Neural progenitor cell (in vitro differentiated cells): ENCODE measurements around the gene ATP5MK. TPM values are rescaled to one million over a fixed set of nuclear protein-coding genes. Genes with fewer than 3 reads are reported as not detected.

ENCODE experiments used
- DNase-seq: peaks from one replicate; pipeline ENCODE4 v3.0.0-alpha.2; 2016; ENCODE audit warnings: low spot score
- H2AFZ ChIP-seq: fragments of 200-600 bp; sonication (generic); replicated peaks from 2 replicates; pipeline ENCODE4 v1.6.1; 2016; ENCODE audit warnings: antibody characterized with exemption
- H3F3A ChIP-seq: fragments of 200-600 bp; sonication (generic); 2 replicates; pipeline ENCODE4 v1.6.1; 2016; ENCODE audit warnings: antibody characterized with exemption, low read depth
- H3K27ac ChIP-seq: fragments of 200-600 bp; sonication (generic); 2 replicates; pipeline ENCODE4 v1.5.1; 2016; ENCODE audit warnings: mild to moderate bottlenecking
- H3K27me3 ChIP-seq: fragments of 200-600 bp; sonication (generic); 2 replicates; pipeline ENCODE4 v1.6.1; 2016; ENCODE audit warnings: mild to moderate bottlenecking, moderate library complexity
- H3K36me3 ChIP-seq: fragments of 200-600 bp; sonication (generic); 2 replicates; pipeline ENCODE4 v1.5.1; 2016
- H3K4me1 ChIP-seq: fragments of 200-600 bp; sonication (generic); 2 replicates; pipeline ENCODE4 v1.6.1; 2016; ENCODE audit warnings: mixed run types
- H3K4me2 ChIP-seq: fragments of 200-600 bp; sonication (generic); 2 replicates; pipeline ENCODE4 v1.6.1; 2016
- H3K4me3 ChIP-seq: fragments of 200-600 bp; sonication (generic); 2 replicates; pipeline ENCODE4 v1.5.1; 2016
- H3K79me2 ChIP-seq: fragments of 200-600 bp; sonication (generic); 2 replicates; pipeline ENCODE4 v1.6.1; 2016; ENCODE audit warnings: low read depth
- H3K9ac ChIP-seq: fragments of 200-600 bp; sonication (generic); 2 replicates; pipeline ENCODE4 v1.6.1; 2016
- H3K9me3 ChIP-seq: fragments of 200-600 bp; sonication (generic); 2 replicates; pipeline ENCODE4 v1.5.1; 2016; ENCODE audit warnings: low read depth
- H4K20me1 ChIP-seq: fragments of 200-600 bp; sonication (generic); 2 replicates; pipeline ENCODE4 v1.6.1; 2016; ENCODE audit warnings: low read depth
- H3K27ac Mint-ChIP-seq: 3 replicates; pipeline ENCODE4 v1.8.0; 2021; ENCODE audit warnings: mixed read lengths
- H3K27me3 Mint-ChIP-seq: 2 replicates; pipeline ENCODE4 v1.8.0; 2022; ENCODE audit warnings: low read depth, mild to moderate bottlenecking, inconsistent platforms, moderate library complexity, mixed read lengths; ENCODE audit not compliant: insufficient read depth
- H3K36me3 Mint-ChIP-seq: 3 replicates; pipeline ENCODE4 v1.8.0; 2021; ENCODE audit warnings: mixed read lengths
- H3K4me1 Mint-ChIP-seq: 3 replicates; pipeline ENCODE4 v1.8.0; 2021; ENCODE audit warnings: mixed read lengths
- H3K4me3 Mint-ChIP-seq: 3 replicates; pipeline ENCODE4 v1.8.0; 2021; ENCODE audit warnings: mild to moderate bottlenecking, moderate library complexity, mixed read lengths
- H3K9me3 Mint-ChIP-seq: 3 replicates; pipeline ENCODE4 v1.8.0; 2020; ENCODE audit warnings: mixed read lengths
- CTCF ChIP-seq: fragments of 200-600 bp; sonication (generic); IDR thresholded peaks from 2 replicates; pipeline ENCODE4 v1.5.1; 2017; ENCODE audit warnings: antibody characterized with exemption, mild to moderate bottlenecking
- EZH2 ChIP-seq: fragments of 200-600 bp; sonication (generic); IDR thresholded peaks from 2 replicates; pipeline ENCODE4 v1.6.1; 2017; ENCODE audit warnings: antibody characterized with exemption, mild to moderate bottlenecking, moderate library complexity
- EZH2phosphoT487 ChIP-seq: fragments of 200-600 bp; sonication (generic); IDR thresholded peaks from 2 replicates; pipeline ENCODE4 v1.6.1; 2017; ENCODE audit warnings: antibody characterized with exemption
- total RNA-seq: library from RNA; depleted of rRNA; stranded (reverse); fragments of >200 nt; gene quantifications from 2 replicates; pipeline ENCODE4 v1.2.3, GENCODE V29; 2015; ENCODE audit warnings: low replicate concordance

Gene ATP5MK
- total RNA-seq, 1 donor from 2014 or later, result 324 TPM

GRCh38 chr10:103374263-103374662, 22.0 kb downstream of the ATP5MK start:
- Mint-ChIP-seq H3K27me3 (peaks cover 4% of the 10 kb centered on the region), H3K4me1 (peaks cover 6% of the 10 kb centered on the region), H3K4me3 (no peak overlapping the region), H3K27ac (no peak overlapping the region), H3K36me3 (peaks cover 9% of the 10 kb centered on the region), H3K9me3 (no peaks in the 10 kb centered on the region)
- Histone ChIP-seq H3K4me1 (no peaks in the 10 kb centered on the region), H4K20me1 (peaks cover 7% of the 10 kb centered on the region), H3K4me2 (no peak overlapping the region), H3K9me3 (no peaks in the 10 kb centered on the region), H3K9ac (no peak overlapping the region), H3K36me3 (no peaks in the 10 kb centered on the region), H2AFZ (no peak overlapping the region), H3K27me3 (no peaks in the 10 kb centered on the region), H3F3A (peaks cover 1% of the 10 kb centered on the region), H3K4me3 (no peak overlapping the region), H3K27ac (no peak overlapping the region), H3K79me2 (peaks cover 24% of the 10 kb centered on the region)
- no peak for DNase-seq
- TF ChIP-seq EZH2 (no peak), CTCF (no peak), EZH2phosphoT487 (no peak)

GRCh38 chr10:103373544-103373943, 22.7 kb downstream of the ATP5MK start:
- TF ChIP-seq EZH2, result no peak
- no peak for TF ChIP-seq CTCF
- no peak for TF ChIP-seq EZH2phosphoT487
- Histone ChIP-seq H4K20me1 (peaks cover 13% of the 10 kb centered on the region), H3F3A (peaks cover 8% of the 10 kb centered on the region), H3K36me3 (no peaks in the 10 kb centered on the region), H3K27me3 (no peaks in the 10 kb centered on the region), H3K4me3 (no peak overlapping the region), H2AFZ (no peak overlapping the region), H3K9ac (no peak overlapping the region), H3K4me1 (no peaks in the 10 kb centered on the region), H3K79me2 (peaks cover 30% of the 10 kb centered on the region), H3K9me3 (no peaks in the 10 kb centered on the region), H3K4me2 (no peak overlapping the region), H3K27ac (no peak overlapping the region)
- H3K36me3 Mint-ChIP-seq, result peaks cover 9% of the 10 kb centered on the region
- no peak for DNase-seq
- H3K4me1 Mint-ChIP-seq, result peaks cover 11% of the 10 kb centered on the region
- H3K27ac Mint-ChIP-seq, result no peak overlapping the region
- no peak overlapping the region for H3K4me3 Mint-ChIP-seq
- no peaks in the 10 kb centered on the region for H3K9me3 Mint-ChIP-seq
- peaks cover 5% of the 10 kb centered on the region for H3K27me3 Mint-ChIP-seq

- peaks cover 13% of the 10 kb centered on the region for H4K20me1 ChIP-seq
- Mint-ChIP-seq H3K36me3 (no peaks in the 10 kb centered on the region), H3K27ac (peak within 1 kb of the TSS; percentile 94), H3K4me3 (peak within 1 kb of the TSS; percentile 96), H3K4me1 (peaks cover 14% of the 10 kb centered on the region), H3K27me3 (peaks cover 4% of the 10 kb centered on the region), H3K9me3 (no peaks in the 10 kb centered on the region)
- H3K4me1 ChIP-seq, result no peaks in the 10 kb centered on the region
- H3K27me3 ChIP-seq, result no peaks in the 10 kb centered on the region
- TF ChIP-seq EZH2phosphoT487, result no peak
- TF ChIP-seq EZH2, result no peak
- peak; percentile 9 for TF ChIP-seq CTCF
- peak within 1 kb of the TSS; percentile 57 for H3K9ac ChIP-seq
- peaks cover 30% of the 10 kb centered on the region for H3K79me2 ChIP-seq
- H3K4me2 ChIP-seq, result peak within 1 kb of the TSS; percentile 88
- H2AFZ ChIP-seq, result peak within 1 kb of the TSS; percentile 71
- peaks cover 13% of the 10 kb centered on the region for H3F3A ChIP-seq
- no peak within 1 kb of the TSS for H3K27ac ChIP-seq
- H3K4me3 ChIP-seq, result peak within 1 kb of the TSS; percentile 83
- H3K36me3 ChIP-seq, result no peaks in the 10 kb centered on the region
- no peaks in the 10 kb centered on the region for H3K9me3 ChIP-seq
- peak; percentile 97 for DNase-seq
These were observed 28.3 kb downstream of the ATP5MK start, which contains the start of gene TAF5 for GRCh38 chr10:103367782-103368518. Gene TAF5 (plus strand): TSS chr10:103367976. CDS start chr10:103367990, 14 bp downstream.
